ENCODE data around the gene SH3BP5.

SH3BP5 gene

GRCh38 chr3:15271785-15272381 is 60.5 kb downstream of the SH3BP5 start:
- FAIRE-seq, result no peak

GRCh38 chr3:15271030-15271429 is 61.4 kb downstream of the SH3BP5 start:
- no peak for FAIRE-seq

- no peak for FAIRE-seq
These were observed 63.0 kb downstream of the SH3BP5 start for GRCh38 chr3:15269091-15269989.

- no peak for FAIRE-seq
These were observed 64.3 kb downstream of the SH3BP5 start for GRCh38 chr3:15268033-15268631.

GRCh38 chr3:15267502-15267901 is 64.9 kb downstream of the SH3BP5 start:
- no peak for FAIRE-seq

GRCh38 chr3:15266510-15267376 is 65.6 kb downstream of the SH3BP5 start:
- no peak for FAIRE-seq

- no peak for FAIRE-seq
These were observed 66.5 kb downstream of the SH3BP5 start for GRCh38 chr3:15265655-15266509.

- FAIRE-seq, result no peak
These were observed 67.9 kb downstream of the SH3BP5 start for GRCh38 chr3:15264486-15264885.

- no peak for FAIRE-seq
These were observed 68.5 kb downstream of the SH3BP5 start for GRCh38 chr3:15263926-15264325.

GRCh38 chr3:15263120-15263519 is 69.3 kb downstream of the SH3BP5 start:
- FAIRE-seq, result no peak

- no peak for FAIRE-seq
These were observed 70.4 kb downstream of the SH3BP5 start for GRCh38 chr3:15262021-15262420.

GRCh38 chr3:15261274-15261673 is 71.1 kb downstream of the SH3BP5 start:
- no peak for FAIRE-seq

- FAIRE-seq, result no peak
These were observed 71.9 kb downstream of the SH3BP5 start for GRCh38 chr3:15260531-15260930.

GRCh38 chr3:15258720-15259119 is 73.7 kb downstream of the SH3BP5 start:
- FAIRE-seq, result no peak

- no peak for FAIRE-seq
These were observed 75.5 kb downstream of the SH3BP5 start for GRCh38 chr3:15256861-15257341.

GRCh38 chr3:15255215-15255614 is 77.2 kb downstream of the SH3BP5 start:
- FAIRE-seq, result no peak

- FAIRE-seq, result no peak
These were observed 79.2 kb downstream of the SH3BP5 start for GRCh38 chr3:15253023-15253697.

- FAIRE-seq, result no peak
These were observed 86.2 kb downstream of the SH3BP5 start for GRCh38 chr3:15246186-15246585.

- no peak for FAIRE-seq
These were observed 88.4 kb downstream of the SH3BP5 start for GRCh38 chr3:15243822-15244482.

GRCh38 chr3:15241341-15241740 is 91.0 kb downstream of the SH3BP5 start:
- FAIRE-seq, result no peak

- FAIRE-seq, result no peak
These were observed 103.1 kb downstream of the SH3BP5 start for GRCh38 chr3:15229262-15229661.

Data from G401.6 (cell line).